Stimulated activated CD4-positive, alpha-beta T cell treated with anti-CD3 and anti-CD28 coated beads, TNF-alpha, amount 100 ng/mL, for 24 hours (primary cell): Measurements from ENCODE around the gene CBX6.
"Not testable (repeated sequence)": the region's sequence is repeated elsewhere in the genome, so short reads cannot be mapped to it uniquely, and the experiment has no call there.

Experiments
- DNase-seq, 3 experiments: peaks; one replicate each; pipeline ENCODE4 v3.0.0-alpha.2; 2020; ENCODE audit warnings: low read depth in 3 of 3

CBX6 gene

GRCh38 chr22:38872172-38872830 lies at the start of gene CBX6:
Gene CBX6 (minus strand): TSS chr22:38872216. CDS start chr22:38872190, 26 bp downstream.
- peak; percentile 86 to 93 (median 90) for DNase-seq

- no peak for DNase-seq
Measured at GRCh38 chr22:38921806-38922205, 49.8 kb upstream of the CBX6 start.

GRCh38 chr22:38921120-38921519 lies 49.1 kb upstream of the CBX6 start:
- DNase-seq = no peak

- no peak for DNase-seq
Measured at GRCh38 chr22:38919631-38920190, 47.7 kb upstream of the CBX6 start.

- no peak for DNase-seq
Measured at GRCh38 chr22:38911434-38911833, 39.4 kb upstream of the CBX6 start.

- DNase-seq = no peak
Measured at GRCh38 chr22:38907767-38908166, 35.8 kb upstream of the CBX6 start.

GRCh38 chr22:38906052-38906451 lies 34.0 kb upstream of the CBX6 start:
- no peak for DNase-seq

GRCh38 chr22:38904052-38904617 lies 32.1 kb upstream of the CBX6 start:
- DNase-seq = not testable (repeated sequence)

GRCh38 chr22:38901111-38901641 lies 29.2 kb upstream of the CBX6 start:
- no peak for DNase-seq

- DNase-seq = no peak
Measured at GRCh38 chr22:38900677-38901076, 28.7 kb upstream of the CBX6 start.

- DNase-seq = no peak
Measured at GRCh38 chr22:38891256-38891655, 19.2 kb upstream of the CBX6 start.

GRCh38 chr22:38890377-38890776 lies 18.4 kb upstream of the CBX6 start:
- no peak for DNase-seq

GRCh38 chr22:38886333-38886732 lies 14.3 kb upstream of the CBX6 start:
- no peak for DNase-seq

- no peak for DNase-seq
Measured at GRCh38 chr22:38882972-38883622, 11.1 kb upstream of the CBX6 start.

GRCh38 chr22:38881997-38882879 lies 10.2 kb upstream of the CBX6 start:
- DNase-seq = no peak

GRCh38 chr22:38881464-38881871 lies 9.5 kb upstream of the CBX6 start:
- DNase-seq = no peak

GRCh38 chr22:38879961-38880360 lies 7.9 kb upstream of the CBX6 start:
- no peak for DNase-seq

GRCh38 chr22:38879108-38879729 lies 7.2 kb upstream of the CBX6 start:
- no peak for DNase-seq

- DNase-seq = no peak
Measured at GRCh38 chr22:38878001-38878400, 6.0 kb upstream of the CBX6 start.

GRCh38 chr22:38874529-38875222 lies 2.7 kb upstream of the CBX6 start:
- no peak for DNase-seq
